GM12864 (cell line): ENCODE measurements around the gene HOXB3.
"Not testable (repeated sequence)": the region's sequence is repeated elsewhere in the genome, so short reads cannot be mapped to it uniquely, and the experiment has no call there.

Experiments
- DNase-seq: peaks from one replicate; pipeline ENCODE4 v3.0.0-alpha.2; 2011; ENCODE audit warnings: low read depth
- H3K4me3 ChIP-seq: 2 replicates; pipeline ENCODE4 v1.5.1; 2011; ENCODE audit warnings: mild to moderate bottlenecking, low read depth, low read length, control low read depth
- CTCF ChIP-seq: IDR thresholded peaks from 2 replicates; pipeline ENCODE4 v1.5.1; 2011; ENCODE audit warnings: low read depth, mild to moderate bottlenecking, moderate library complexity, low read length, control low read depth, inconsistent platforms; ENCODE audit errors: missing control alignments

Gene HOXB3

GRCh38 chr17:48541036-48541576 is 48.9 kb downstream of the HOXB3 start:
- DNase-seq = no peak
- TF ChIP-seq CTCF = no peak
- no peak overlapping the region for H3K4me3 ChIP-seq

- H3K4me3 ChIP-seq = no peak overlapping the region
- DNase-seq = no peak
- no peak for TF ChIP-seq CTCF
Measured at GRCh38 chr17:48540213-48540612, 49.8 kb downstream of the HOXB3 start.

- no peak overlapping the region for H3K4me3 ChIP-seq
- no peak for TF ChIP-seq CTCF
- no peak for DNase-seq
Measured at GRCh38 chr17:48539177-48539576, 50.9 kb downstream of the HOXB3 start.

GRCh38 chr17:48537316-48537715 is 52.7 kb downstream of the HOXB3 start:
- no peak overlapping the region for H3K4me3 ChIP-seq
- DNase-seq = no peak
- TF ChIP-seq CTCF = no peak

- not testable (repeated sequence) for H3K4me3 ChIP-seq, DNase-seq
Measured at GRCh38 chr17:48535793-48536559, 54.1 kb downstream of the HOXB3 start.

- no peak for TF ChIP-seq CTCF
- H3K4me3 ChIP-seq = no peak overlapping the region
- no peak for DNase-seq
Measured at GRCh38 chr17:48532261-48532660, 57.8 kb downstream of the HOXB3 start.

- TF ChIP-seq CTCF = no peak
- DNase-seq = no peak
- H3K4me3 ChIP-seq = no peak within 1 kb of the TSS
Measured at GRCh38 chr17:48530887-48531272, 59.2 kb downstream of the HOXB3 start, which contains the start of gene HOXB1. Gene HOXB1 (minus strand): TSS chr17:48531011. CDS start chr17:48530904, 107 bp downstream.
